ENCODE results near the gene ZNF148.

DNA sequence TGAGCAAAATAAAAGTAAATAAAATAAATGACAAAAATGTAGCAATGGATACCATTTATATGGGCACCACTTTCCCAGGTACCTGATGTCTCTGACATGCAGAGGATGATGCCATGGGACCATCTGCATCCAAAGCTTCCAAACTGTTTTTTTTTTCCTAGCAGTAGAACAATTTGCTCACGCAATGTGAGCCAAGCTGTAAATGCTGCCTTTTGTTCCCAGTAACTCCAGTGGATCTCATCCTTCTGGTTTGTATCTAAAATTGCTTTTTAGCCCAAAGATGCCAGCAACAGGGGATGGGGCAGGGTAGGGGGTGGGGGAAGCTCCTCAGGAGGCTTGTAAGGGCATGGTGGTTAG is 195.3 kb downstream of the ZNF148 start:
- TF ChIP-seq, protein P1, sequence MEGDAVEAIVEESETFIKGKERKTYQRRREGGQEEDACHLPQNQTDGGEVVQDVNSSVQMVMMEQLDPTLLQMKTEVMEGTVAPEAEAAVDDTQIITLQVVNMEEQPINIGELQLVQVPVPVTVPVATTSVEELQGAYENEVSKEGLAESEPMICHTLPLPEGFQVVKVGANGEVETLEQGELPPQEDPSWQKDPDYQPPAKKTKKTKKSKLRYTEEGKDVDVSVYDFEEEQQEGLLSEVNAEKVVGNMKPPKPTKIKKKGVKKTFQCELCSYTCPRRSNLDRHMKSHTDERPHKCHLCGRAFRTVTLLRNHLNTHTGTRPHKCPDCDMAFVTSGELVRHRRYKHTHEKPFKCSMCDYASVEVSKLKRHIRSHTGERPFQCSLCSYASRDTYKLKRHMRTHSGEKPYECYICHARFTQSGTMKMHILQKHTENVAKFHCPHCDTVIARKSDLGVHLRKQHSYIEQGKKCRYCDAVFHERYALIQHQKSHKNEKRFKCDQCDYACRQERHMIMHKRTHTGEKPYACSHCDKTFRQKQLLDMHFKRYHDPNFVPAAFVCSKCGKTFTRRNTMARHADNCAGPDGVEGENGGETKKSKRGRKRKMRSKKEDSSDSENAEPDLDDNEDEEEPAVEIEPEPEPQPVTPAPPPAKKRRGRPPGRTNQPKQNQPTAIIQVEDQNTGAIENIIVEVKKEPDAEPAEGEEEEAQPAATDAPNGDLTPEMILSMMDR (IDR thresholded peaks at IDR 0.05) = no peak
- TF ChIP-seq, protein P2, sequence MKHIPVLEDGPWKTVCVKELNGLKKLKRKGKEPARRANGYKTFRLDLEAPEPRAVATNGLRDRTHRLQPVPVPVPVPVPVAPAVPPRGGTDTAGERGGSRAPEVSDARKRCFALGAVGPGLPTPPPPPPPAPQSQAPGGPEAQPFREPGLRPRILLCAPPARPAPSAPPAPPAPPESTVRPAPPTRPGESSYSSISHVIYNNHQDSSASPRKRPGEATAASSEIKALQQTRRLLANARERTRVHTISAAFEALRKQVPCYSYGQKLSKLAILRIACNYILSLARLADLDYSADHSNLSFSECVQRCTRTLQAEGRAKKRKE (CRISPR knock-in tag; IDR thresholded peaks at IDR 0.05; ENCODE audit: low read depth) = no peak
- TF ChIP-seq SMC3 (IDR thresholded peaks at IDR 0.05) = no peak
- TF ChIP-seq CBX8 (IDR thresholded peaks at IDR 0.05) = no peak
- TF ChIP-seq RNF2 (IDR thresholded peaks at IDR 0.05; ENCODE audit: borderline replicate concordance, low read depth) = no peak
- TF ChIP-seq, protein P3, sequence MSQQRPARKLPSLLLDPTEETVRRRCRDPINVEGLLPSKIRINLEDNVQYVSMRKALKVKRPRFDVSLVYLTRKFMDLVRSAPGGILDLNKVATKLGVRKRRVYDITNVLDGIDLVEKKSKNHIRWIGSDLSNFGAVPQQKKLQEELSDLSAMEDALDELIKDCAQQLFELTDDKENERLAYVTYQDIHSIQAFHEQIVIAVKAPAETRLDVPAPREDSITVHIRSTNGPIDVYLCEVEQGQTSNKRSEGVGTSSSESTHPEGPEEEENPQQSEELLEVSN (IDR thresholded peaks at IDR 0.05; ENCODE audit: borderline replicate concordance, low read depth) = no peak
- no peak for TF ChIP-seq POLR2A (IDR thresholded peaks at IDR 0.05; ENCODE audit: low read length)
- no peak for TF ChIP-seq EP300 (IDR thresholded peaks at IDR 0.05)
- TF ChIP-seq PHF8 (IDR thresholded peaks at IDR 0.05; ENCODE audit: borderline replicate concordance, low read depth) = no peak
- TF ChIP-seq HOXB13 (CRISPR knock-in tag; IDR thresholded peaks at IDR 0.05; ENCODE audit: low read depth) = no peak
- TF ChIP-seq, protein P4, sequence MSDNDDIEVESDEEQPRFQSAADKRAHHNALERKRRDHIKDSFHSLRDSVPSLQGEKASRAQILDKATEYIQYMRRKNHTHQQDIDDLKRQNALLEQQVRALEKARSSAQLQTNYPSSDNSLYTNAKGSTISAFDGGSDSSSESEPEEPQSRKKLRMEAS (IDR thresholded peaks at IDR 0.05) = no peak
